DND-41 (cell line): ENCODE results near the gene C10orf143.

Source experiments
- CTCF ChIP-seq: IDR thresholded peaks from 2 replicates; pipeline ENCODE4 v1.5.1; 2012; ENCODE audit warnings: borderline replicate concordance, low read length, moderate library complexity, mild to moderate bottlenecking; ENCODE audit not compliant: poor library complexity, severe bottlenecking; ENCODE audit errors: extremely low read depth
- EZH2 ChIP-seq: IDR thresholded peaks from 3 replicates; pipeline ENCODE4 v1.6.1; 2012; ENCODE audit warnings: borderline replicate concordance, low read depth, mild to moderate bottlenecking, moderate library complexity, low read length, inconsistent platforms; ENCODE audit not compliant: severe bottlenecking

- TF ChIP-seq CTCF (no peak), EZH2 (no peak)
Measured at GRCh38 chr10:130135676-130136225, 25.1 kb upstream of the C10orf143 start.
